Measurements from ENCODE around the gene MBNL2. TPM values are rescaled to one million over a fixed set of nuclear protein-coding genes. Genes with fewer than 3 reads are reported as not detected.

MBNL2 gene
- total RNA-seq, 1 experiment from 2014 or later = 17.8 TPM

- Histone ChIP-seq H3K9ac (ENCODE audit: low read length) (no peak overlapping the region), H3K27me3 (ENCODE audit: low read length) (no peaks in the 10 kb centered on the region), H2AFZ (ENCODE audit: low read length) (no peak overlapping the region), H3K9me2 (replicated peaks; ENCODE audit: low read length) (no peaks in the 10 kb centered on the region), H4K20me1 (ENCODE audit: low read length) (no peaks in the 10 kb centered on the region), H3K4me1 (ENCODE audit: insufficient read depth, low read length) (peaks cover 9% of the 10 kb centered on the region; the same call in 1 of the 2 replicates), H3F3A (ENCODE audit: low read length, unreplicated experiment) (no peaks in the 10 kb centered on the region), H3K27ac (ENCODE audit: low read length) (no peak overlapping the region), H3K79me2 (ENCODE audit: low read length) (no peaks in the 10 kb centered on the region), H3K9me3 (ENCODE audit: low read length) (no peaks in the 10 kb centered on the region), H3K4me3 (ENCODE audit: low read length) (no peak overlapping the region), H3K36me3 (ENCODE audit: low read depth, low read length) (no peaks in the 10 kb centered on the region), H3K4me2 (ENCODE audit: low read length) (no peak overlapping the region)
- POLR2A ChIA-PET (ENCODE audit: unreplicated experiment) = no interaction called here
- no peak for ATAC-seq
- intact Hi-C loops (cut with micrococcal nuclease) = no loop called here
- peak; percentile 38 for DNase-seq
- CTCF ChIA-PET = no interaction called here
- no peak for TF ChIP-seq CTCF (conservative IDR thresholded peaks at IDR 0.05; ENCODE audit: low read depth, low read length)
- no peak for TF ChIP-seq EZH2 (IDR thresholded peaks at IDR 0.05; ENCODE audit: low read length, unreplicated experiment)
- TF ChIP-seq EZH2phosphoT487 (IDR thresholded peaks at IDR 0.05; ENCODE audit: borderline replicate concordance, low read length) = no peak
- BruUV-seq (replicated peaks) = no TSS peak
Measured at GRCh38 chr13:97179501-97179900, 42.6 kb upstream of the MBNL2 start.

GRCh38 chr13:97182111-97182890 is 39.8 kb upstream of the MBNL2 start:
- POLR2A ChIA-PET (ENCODE audit: unreplicated experiment) = no interaction called here
- peaks cover 9% of the 10 kb centered on the region; the same call in 1 of the 2 replicates for H3K4me1 ChIP-seq (ENCODE audit: insufficient read depth, low read length)
- H3K27me3 ChIP-seq (ENCODE audit: low read length) = no peaks in the 10 kb centered on the region
- H3K36me3 ChIP-seq (ENCODE audit: low read depth, low read length) = no peaks in the 10 kb centered on the region
- H3K9ac ChIP-seq (ENCODE audit: low read length) = no peak overlapping the region
- ATAC-seq = no peak
- no peak overlapping the region for H3K27ac ChIP-seq (ENCODE audit: low read length)
- no peak overlapping the region for H3K4me3 ChIP-seq (ENCODE audit: low read length)
- CTCF ChIA-PET = interaction anchor here (0.6 kb wide), 1 partner anchor 52 kb away, joined by 3 read pairs; no protein-coding TSS in a partner anchor
- TF ChIP-seq EZH2 (IDR thresholded peaks at IDR 0.05; ENCODE audit: low read length, unreplicated experiment) = no peak
- intact Hi-C loops (cut with micrococcal nuclease) = no loop called here
- no peak overlapping the region for H2AFZ ChIP-seq (ENCODE audit: low read length)
- no TSS peak for BruUV-seq (replicated peaks)
- no peaks in the 10 kb centered on the region for H3K9me3 ChIP-seq (ENCODE audit: low read length)
- H4K20me1 ChIP-seq (ENCODE audit: low read length) = no peaks in the 10 kb centered on the region
- no peaks in the 10 kb centered on the region for H3K9me2 ChIP-seq (replicated peaks; ENCODE audit: low read length)
- H3K4me2 ChIP-seq (ENCODE audit: low read length) = no peak overlapping the region
- DNase-seq = peak; percentile 30
- H3K79me2 ChIP-seq (ENCODE audit: low read length) = no peaks in the 10 kb centered on the region
- no peaks in the 10 kb centered on the region for H3F3A ChIP-seq (ENCODE audit: low read length, unreplicated experiment)

GRCh38 chr13:97185291-97185690 is 36.8 kb upstream of the MBNL2 start:
- Histone ChIP-seq H3K4me3 (ENCODE audit: low read length) (no peak overlapping the region), H3K4me1 (ENCODE audit: insufficient read depth, low read length) (no peaks in the 10 kb centered on the region), H3K27me3 (ENCODE audit: low read length) (no peaks in the 10 kb centered on the region), H2AFZ (ENCODE audit: low read length) (no peak overlapping the region), H4K20me1 (ENCODE audit: low read length) (no peaks in the 10 kb centered on the region), H3K79me2 (ENCODE audit: low read length) (no peaks in the 10 kb centered on the region), H3F3A (ENCODE audit: low read length, unreplicated experiment) (no peaks in the 10 kb centered on the region), H3K9ac (ENCODE audit: low read length) (no peak overlapping the region), H3K27ac (ENCODE audit: low read length) (no peak overlapping the region), H3K36me3 (ENCODE audit: low read depth, low read length) (no peaks in the 10 kb centered on the region), H3K9me3 (ENCODE audit: low read length) (no peaks in the 10 kb centered on the region), H3K9me2 (replicated peaks; ENCODE audit: low read length) (no peaks in the 10 kb centered on the region), H3K4me2 (ENCODE audit: low read length) (no peak overlapping the region)
- no TSS peak for BruUV-seq (replicated peaks)
- intact Hi-C loops (cut with micrococcal nuclease) = no loop called here
- TF ChIP-seq EZH2 (IDR thresholded peaks at IDR 0.05; ENCODE audit: low read length, unreplicated experiment) (no peak), CTCF (conservative IDR thresholded peaks at IDR 0.05; ENCODE audit: low read depth, low read length) (no peak), EZH2phosphoT487 (IDR thresholded peaks at IDR 0.05; ENCODE audit: borderline replicate concordance, low read length) (no peak)
- CTCF ChIA-PET = no interaction called here
- DNase-seq (no peak), ATAC-seq (no peak)
- POLR2A ChIA-PET (ENCODE audit: unreplicated experiment) = no interaction called here

Measured in PC-3 (cell line).